ENCODE data around the gene RBX1.
"Not testable (repeated sequence)": the region's sequence is repeated elsewhere in the genome, so short reads cannot be mapped to it uniquely, and the experiment has no call there.

RBX1 gene

DNA sequence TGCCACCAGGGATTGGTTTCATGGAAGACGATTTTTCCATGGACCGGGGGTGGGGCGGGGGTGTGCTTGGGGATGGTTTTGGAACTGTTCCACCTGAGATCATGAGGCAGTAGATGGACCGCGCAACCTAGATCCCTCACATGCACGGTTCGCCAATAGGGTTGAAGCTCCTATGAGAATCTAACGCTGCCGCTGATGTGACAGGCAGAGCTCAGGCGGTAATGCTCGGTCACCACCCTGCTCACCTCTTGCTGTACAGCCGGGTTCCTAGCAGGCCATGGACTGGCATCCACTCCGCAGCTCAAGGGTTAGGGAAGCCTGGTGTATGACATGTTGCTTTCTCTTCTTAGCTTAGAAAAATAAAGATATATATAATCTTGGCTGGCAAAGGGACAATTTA is 22.0 kb downstream of the RBX1 start:
- no peak for DNase-seq

DNA sequence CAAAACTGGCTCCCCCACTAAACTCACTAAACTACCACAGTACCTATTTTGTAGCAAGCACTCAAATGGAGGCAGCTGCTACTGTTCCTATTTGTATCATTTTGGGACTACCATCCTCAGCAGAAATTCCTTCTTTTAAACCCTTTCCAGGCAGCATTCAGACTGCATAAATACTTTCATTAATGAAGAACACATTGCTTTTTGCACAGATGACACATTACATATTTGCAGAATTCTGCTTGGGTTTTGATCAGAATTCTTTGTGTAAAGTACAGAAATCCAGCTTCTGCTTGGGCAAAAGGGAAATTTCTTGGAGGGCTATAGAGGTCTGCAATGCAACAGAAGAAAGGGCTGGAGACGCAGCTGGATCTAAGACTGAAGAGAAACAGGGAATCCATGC is 24.2 kb downstream of the RBX1 start:
- no peak for DNase-seq

DNA sequence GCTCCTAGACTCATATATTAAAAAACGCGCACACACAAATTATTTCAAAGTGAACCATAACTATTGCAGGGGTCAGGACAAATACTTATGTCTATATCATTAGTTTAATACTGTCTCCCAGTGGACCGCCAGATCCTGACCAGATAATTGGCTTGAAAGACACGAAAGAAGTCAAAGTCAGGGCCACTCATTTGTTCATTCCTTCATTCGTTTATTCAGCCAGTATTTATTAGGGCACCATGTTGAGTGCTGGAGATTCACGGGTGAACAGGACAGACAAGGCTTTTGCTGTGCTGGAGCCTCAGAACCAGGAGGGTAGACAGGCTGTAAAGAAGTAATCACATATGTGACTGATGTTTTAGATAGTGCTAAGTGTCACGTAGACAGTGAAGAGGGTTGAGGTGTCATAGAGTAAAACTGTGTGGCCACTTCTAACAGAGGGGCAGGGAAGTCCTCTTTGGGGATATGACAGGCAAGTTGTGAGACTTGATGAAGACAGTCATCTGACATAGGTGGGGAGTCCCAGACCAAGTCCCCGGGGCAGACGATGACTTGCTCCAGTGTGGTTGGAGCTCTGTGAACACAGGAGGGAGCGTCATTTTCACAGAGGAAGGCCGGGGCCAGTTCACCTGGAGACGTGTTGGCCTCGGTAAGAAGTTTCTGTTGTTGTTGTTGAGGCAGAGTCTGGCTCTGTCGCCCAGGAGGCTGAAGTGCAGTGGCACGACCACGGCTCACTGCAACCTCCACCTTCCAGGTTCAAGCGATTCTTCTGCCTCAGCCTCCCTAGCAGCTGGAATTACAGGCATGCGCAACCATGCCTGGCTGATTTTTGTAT is 25.9 kb downstream of the RBX1 start:
- no peak for DNase-seq

DNA sequence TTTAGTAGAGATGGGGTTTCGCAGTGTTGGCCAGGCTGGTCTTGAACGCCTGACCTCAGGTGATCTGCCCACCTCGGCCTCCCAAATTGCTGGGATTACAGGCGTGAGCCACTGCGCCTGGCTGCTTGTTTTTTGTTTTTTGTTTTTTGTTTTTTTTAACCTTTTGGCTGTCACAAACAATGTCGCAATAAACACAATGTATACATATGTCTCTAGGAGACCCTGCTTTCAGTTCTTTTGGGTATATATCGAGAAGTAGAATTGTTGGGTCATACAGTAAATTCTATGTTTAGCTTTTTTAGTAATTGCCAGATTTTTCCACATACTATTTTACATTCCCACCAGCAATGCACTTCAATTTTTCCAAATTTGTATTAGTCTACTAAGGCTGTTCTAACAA is 28.0 kb downstream of the RBX1 start:
- DNase-seq = no peak

DNA sequence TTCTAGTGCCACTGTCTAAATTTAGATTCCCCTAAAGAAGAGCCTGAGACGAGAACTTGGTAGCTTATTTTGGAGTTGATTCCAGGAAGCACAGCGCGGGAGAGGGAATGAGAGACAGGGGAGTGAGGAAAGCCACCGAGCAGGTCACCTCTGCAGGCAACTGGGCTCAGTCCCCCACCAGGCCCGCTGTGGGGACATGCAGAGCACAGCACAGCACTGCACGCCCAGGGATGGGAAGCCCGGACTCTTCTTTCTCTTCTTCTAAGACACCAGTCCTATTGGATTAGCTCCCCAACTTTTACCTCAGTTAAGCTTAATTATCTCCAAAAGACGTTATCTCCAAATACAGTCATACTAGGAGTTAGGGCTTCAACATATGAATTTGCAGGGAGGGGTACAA is 28.7 kb downstream of the RBX1 start:
- no peak for DNase-seq

DNA sequence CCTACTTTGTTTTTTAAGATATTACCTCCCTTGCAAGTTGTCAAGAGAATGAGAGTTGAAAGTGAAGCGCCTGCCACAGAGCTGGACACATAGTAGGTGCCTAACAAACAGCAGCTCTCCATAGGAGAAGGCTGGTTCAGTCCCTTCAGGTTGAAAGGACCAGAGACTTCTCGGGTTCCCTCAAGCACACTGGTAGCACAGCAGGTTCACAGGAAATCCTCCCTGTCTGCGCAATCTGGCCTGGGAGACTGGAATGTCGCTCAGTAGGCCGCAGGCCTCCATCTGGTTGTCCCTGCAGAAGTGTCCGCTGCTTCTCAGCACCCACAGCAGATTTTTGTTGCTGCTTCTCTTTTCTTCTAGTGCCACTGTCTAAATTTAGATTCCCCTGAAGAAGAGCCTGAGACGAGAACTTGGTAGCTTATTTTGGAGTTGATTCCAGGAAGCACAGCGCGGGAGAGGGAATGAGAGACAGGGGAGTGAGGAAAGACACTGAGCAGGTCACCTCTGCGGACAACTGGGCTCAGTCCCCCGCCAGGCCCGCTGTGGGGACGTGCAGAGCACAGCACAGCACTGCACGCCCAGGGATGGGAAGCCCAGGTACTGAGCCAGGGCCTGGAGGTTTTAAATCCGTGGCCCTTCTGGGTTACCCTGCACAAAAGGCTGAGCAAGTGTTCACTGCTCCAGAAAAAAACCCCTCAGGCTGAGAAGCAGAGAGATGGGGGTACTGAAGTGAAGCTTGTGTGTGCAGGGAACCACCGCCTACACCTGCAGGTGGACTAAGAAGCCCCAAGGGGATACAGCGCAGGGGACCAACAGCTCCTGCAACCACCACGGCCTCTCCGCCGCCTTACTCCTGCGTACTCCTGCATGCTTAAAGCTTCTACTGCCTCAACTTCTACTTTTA is 31.6 kb downstream of the RBX1 start:
- DNase-seq = no peak

DNA sequence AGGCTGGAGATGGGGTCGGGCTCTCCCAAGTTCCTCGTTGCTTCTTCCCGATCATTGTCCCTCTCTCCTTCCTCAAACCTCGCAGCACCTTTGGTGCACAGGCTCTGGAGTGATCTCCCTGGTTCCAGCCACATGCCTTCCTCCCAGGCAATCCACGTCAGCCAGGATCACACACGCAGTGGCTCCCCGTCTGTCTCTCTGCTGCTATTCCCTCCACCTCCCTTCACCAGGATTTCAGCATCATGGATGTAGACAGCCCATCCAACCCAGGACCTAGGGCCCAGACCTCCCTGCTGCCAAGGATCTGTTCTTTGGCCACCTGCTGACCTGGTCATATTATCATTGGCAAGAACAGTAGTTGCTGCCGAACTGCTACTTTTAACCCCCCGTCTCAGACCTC is 40.1 kb downstream of the RBX1 start:
- DNase-seq = no peak

DNA sequence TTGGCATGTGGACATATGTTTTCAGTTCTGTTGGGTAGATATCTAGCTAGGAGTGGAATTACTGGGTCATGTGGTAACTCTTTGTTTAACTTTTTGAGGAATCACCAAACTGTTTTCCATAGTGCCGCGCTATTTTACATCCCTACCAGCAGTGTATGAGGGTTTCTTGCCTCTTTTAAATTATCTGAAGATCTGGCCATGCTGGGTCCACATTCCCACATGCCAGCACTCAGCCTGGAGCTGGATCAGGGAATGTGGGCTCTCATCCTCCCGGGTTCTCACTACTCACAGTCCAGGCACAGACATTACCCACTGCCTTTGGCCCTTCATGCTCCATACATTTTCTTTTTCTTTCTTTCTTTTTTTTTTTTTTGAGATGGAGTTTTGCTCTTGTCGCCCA is 44.6 kb downstream of the RBX1 start:
- DNase-seq = no peak

DNA sequence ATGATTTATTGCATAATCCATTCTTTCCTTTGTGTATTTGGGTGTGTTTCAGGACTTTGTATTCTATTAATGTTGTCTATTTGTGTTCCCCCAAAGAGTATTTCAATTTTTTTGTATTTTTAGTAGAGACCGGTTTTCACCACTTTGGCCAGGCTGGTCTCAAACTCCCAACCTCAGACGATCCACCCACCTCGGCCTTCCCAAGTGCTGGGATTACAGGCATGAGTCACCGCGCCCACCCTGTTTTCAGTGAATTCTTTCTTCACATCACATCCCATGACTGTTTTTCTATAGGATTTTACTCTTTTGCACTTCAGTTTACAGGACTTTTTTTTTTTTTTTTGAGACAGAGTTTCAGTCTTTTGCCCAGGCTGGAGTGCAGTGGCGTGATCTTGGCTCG is 46.3 kb downstream of the RBX1 start:
- DNase-seq = no peak

DNA sequence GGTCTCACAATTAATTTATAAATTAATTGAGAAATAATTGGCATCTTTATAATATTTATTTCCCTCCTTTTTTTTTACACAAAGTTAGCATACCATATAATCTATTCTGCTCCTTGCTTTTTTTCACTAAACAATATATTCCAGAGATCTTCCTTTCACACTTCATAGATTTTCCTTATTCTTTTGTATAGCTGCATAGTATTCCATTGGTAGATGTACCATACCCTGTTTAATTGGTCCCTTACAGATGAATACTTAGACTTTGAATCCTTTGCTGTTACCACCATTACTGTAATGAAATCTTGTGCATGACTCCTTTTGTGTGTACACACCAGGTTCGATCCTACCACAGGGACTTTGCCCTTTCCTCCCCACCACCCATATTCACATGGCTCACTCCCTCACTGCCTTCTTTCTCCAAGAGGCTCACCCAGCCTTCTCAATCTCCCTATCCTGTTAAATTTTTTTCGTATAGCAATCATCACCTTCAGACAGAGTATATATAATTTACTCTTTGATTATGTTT is 48.9 kb downstream of the RBX1 start:
- DNase-seq = no peak

DNA sequence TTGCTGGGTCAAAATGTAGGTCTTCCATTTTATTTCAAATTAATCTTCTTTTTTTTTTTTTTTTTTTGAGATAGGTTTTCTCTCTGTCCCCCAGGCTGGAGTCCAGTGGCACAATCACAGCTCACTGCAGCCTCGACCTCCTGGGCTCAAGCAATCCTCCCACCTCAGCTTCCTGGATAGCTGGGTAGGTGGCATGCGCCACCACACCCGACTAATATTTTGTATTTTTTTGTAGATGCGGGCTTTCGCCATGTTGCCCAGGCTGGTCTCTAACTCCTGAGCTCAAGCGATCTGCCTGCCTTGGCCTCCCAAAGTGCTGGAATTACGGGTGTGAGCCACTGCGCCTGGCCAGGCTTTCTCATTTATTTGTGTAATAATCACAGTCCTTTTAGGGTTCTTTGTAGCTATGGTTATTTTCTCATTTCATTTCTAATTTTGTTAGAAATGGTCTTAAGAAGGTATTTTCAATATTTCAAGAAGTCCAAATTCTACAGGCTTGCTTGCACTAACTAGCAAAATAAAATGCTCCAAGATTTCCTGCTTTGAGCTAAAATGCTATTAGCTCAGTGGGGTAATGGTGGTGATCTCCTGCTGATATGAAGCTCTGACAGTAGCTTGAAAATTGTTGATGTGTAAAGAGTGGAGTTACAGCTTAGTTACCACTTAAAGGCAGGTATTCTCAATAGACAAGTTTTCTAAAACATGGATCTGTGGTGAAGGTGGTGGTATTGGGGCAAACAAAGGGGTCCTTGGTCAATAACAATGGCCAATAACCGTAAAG is 50.0 kb downstream of the RBX1 start:
- DNase-seq = no peak

DNA sequence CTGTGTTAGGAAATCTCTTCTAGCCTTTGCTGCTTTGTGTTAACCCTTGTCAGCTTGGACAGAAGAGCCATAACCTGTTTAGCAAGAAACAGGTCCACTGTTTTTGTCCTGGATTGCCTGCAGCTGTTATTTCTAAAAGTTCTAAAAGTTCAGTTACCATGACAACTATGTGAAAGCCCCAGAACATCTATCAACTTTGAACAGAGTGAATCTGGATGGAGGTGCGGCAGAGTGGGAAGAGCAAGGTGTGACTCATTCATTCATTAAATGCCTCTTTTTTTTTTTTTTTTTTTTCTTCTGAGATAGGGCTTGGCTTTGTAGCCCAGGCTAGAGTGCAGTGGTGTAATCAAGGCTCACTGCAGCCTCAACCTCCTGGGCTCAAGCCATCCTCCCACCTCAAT is 50.5 kb downstream of the RBX1 start:
- DNase-seq = no peak

DNA sequence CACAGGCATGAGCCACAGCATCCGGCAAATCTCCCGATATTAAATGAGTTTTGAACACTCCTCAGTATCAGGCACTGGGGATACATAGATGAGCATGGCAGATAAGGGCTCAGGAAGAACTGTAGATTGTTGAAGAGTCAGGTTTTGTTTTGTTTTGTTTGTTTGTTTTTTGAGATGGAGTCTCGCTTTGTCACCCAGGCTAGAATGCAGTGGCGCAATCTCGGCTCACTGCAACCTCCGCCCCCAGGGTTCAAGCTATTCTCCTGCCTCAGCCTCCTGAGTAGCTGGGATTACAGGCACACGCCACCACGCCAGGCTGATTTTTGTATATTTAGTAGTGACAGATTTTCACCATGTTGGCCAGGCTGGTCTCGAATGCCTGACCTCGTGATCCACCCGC is 51.2 kb downstream of the RBX1 start:
- not testable (repeated sequence) for DNase-seq

DNA sequence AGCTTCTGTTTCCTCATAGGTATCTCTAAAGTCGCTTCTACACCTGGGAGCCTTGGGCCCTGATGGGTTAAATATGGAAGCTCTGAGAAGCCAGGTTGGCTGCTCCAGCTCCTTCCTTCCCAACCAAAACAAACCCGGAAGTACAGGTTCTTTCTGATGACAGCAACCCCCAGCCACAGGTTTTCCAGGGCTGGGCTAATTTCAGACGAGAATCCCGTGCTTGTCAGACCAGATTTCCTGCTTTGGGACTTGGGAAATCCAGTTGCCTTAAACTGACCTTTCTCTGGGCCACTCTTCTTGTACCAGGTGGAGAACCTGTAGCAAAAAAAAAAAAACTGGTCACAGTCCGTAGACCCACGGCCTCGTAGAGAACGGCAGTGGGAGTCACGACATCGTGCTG is 51.9 kb downstream of the RBX1 start:
- DNase-seq = no peak

DNA sequence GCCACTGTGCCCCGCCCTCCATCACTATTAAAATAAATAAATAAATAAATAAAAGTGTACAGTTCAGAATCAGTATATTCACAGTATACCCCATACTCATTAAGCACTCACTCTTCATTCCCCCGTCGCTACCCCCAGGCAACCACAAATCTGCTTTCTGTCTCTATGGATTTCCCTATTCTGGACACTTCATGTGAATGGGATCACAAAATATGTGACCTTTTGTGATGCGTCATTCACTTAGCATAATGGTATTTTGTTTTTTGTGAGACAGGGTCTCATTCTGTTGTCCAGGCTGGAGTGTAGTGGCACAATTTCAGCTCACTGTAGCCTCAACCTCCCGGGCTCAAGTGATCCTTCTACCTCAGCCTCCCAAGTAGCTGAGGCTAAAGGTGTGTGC is 52.8 kb downstream of the RBX1 start:
- DNase-seq = no peak

DNA sequence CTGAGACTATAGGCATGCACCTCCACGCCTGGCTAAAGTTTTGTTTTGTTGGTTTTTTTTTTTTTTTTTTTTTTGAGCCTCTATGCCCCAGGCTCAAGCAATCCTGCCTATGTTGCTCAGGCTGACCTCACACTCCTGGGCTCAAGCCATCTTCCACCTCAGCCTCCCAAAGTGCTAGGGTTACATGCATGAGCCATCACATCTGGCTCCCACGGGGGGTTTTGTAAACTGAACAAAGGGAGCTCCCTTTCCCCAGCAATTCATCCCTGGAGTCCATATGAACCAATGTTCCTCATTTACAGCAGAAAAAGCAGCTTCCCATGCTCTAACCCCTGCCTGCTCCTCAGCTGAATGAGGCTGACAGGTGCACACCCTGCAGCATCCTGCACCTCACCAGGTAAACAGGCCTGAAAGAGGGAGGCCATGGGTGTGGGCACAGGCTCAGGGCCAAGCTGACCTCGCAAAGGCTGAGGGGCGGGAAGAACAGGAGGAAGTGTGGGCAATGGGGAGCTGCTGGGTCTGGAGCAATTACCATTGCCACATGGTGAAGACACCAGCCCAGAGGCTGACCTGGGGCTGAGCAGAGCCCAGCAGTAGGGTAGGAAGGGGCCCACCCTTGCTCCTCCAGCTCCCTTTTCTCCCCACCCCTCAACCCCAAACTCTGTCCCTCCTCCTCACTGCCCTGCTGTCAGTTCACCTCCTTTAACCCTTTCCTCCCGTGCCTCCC is 58.2 kb downstream of the RBX1 start:
- no peak for DNase-seq

DNA sequence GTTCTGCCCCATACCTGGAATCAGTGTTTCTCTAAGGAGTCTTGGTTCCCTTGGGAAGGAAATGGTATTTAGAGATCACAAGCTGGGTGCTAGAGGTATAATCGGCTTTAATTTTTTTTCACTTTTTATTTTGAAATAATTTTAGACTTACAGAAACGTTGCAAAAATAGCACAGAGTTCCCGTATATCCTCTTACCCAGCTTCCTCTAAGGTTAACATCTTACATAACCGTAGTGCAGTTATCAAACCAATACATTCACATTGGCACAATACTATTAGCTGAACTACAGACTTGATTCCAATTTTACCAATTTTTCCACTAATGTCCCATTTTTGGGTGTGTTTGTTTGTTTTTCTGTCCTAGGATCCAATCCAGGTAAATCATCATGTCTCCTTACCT is 63.8 kb downstream of the RBX1 start:
- DNase-seq = no peak

DNA sequence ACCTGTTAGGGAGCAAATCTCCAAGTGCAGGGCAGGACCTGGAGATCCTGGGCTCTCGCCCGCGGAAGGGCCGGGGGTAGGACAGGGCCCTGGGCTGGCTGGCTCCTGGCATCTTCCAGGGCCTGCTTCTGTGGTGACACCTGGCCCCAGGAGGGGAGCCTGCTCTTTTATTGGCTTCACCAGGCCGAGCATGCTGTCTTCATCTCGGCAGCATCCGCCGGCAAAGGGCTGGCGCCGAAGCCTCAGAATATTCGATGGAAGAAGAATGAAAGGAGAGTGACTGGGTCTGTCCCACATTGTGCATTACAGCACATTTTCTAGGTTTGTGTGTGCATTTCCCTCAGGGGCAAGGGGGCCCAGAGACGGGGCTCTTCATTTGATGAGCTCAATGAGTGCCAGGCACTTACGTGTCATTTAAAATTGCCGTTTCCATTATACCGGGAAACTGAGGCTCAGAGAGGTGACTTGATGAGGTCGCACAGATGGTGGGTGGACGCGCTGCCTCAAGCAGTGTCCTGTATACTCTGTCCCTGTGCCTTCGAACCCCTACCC is 70.0 kb downstream of the RBX1 start:
- peak; percentile 64 for DNase-seq

DNA sequence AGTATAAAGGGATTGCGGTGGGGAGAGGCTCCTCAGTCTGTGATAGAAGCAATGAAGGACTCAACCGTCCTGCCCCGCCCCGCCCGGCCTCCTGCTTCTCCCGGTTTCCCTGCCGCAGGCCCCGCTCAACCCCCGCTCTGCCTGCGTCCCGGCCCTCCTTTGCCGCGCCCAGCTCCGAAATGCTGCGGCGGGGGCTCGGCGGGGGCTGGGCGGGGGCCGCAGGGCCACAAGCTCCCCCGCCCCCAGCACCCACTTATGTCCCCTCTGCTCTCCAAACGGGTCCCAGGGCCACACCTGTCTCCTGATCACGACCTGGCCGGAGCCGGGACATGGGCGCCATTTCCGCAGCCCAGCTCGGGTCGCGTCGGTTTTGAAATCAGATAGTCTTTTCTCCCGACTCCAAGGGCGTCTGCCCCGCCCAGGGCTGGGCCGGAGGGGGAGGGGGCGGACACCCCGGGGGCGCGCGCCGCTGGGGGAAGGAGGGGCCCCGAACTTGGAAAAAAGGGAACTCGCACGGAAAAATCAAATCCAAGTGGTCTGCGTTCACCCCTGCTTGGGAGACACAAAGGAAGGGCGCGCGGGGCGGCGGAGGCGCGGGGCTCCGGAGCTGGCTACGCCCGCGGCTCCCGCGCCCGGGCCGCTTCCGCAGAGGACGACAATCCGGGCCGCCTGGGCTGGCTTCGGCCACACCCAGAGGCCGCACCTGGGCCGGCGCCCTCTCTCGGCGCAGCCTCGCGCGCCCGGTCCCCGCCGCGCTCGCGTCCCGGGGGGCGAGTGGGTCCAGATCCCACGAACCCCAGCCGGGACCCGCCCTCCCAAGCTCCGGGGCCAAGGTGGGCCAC is 70.7 kb downstream of the RBX1 start:
- DNase-seq = peak; percentile 83

DNA sequence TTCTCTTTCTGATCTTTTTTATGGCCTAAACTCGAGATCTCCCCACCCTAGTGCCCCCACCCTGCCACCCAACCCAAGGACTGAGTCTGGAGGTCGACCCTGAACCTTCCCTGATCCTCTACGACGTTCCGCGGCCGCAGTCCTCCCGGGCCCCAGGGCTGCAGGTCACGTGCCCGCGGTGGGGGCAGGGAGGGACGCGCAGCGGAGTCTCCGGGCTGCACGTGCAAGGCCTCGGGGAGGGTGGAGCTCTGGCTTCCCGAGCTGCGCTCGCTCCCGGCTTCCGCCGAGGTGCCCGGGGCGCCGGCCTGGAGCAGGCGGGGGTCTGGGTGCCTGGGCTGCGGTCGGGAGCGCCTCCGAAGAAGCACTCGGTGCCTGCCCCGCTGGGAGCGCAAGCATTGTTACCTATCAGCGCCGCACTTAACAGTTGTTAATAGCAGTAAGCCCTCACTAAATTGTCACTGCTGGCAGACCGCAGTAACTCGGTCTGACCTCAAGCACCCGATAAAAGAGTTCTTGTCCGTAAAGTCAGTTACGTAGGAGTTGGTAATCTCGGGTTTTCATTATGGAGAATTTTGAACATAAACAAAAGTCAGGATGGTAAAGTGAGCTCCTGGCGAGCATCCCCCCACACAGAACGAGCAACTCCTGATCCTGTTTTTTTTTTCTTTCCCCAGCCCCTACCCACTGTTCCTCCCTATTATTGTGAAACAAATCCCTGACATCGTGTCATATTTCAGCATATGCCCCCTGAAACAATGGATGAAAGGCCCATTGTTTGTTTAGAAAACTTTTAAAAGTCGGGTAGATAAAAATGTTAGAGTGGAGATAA is 71.5 kb downstream of the RBX1 start:
- DNase-seq = peak; percentile 94
